ENCODE data around the gene GPR142.

GPR142 gene

DNA sequence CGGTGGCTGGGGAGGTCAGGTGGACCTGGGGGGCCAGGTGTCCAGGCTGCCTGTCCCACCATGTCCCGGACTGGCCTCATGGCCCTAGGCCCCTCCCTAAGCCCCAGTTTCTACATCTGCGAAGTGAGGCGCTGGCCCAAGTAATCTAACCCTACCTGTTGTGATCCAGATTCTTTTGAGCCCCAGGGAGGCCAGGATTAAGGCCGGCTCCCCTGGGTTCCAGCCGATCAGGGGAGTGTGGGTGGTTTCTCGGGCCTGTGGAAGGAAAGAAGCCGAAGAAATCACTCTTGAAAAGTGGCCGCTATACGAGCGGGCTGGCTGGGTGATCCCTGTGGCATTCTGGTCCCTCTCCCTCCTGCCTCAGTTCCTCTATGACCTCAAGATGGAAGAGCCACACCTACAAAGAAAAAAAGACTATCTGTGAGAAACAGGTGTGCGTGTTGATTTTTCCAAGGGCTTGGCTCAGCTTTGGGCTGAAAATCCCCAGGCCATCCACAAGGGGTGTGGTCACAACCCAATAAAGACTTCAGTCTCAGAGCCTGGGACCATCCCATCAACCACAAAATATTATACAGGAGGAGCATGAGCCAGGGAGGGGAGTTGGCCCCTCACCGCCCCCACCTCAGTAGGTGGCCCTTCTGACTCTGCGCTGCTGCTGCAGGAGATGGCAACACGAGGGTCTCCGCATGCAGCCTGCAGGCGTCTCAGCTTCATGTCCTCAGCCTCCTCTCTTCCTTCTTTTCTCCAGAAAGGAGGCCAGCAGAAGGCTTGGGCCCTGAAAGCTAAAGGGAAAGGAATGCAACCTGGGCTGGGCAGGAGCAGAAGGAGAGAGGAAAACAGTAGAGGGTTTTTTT is 20.3 kb downstream of the GPR142 start:
- TF ChIP-seq POLR2A (IDR thresholded peaks at IDR 0.05; ENCODE audit: low read length) = no peak
- TF ChIP-seq GATA1 (IDR thresholded peaks at IDR 0.05; ENCODE audit: low read depth, low read length) = no peak
- DNase-seq = no peak

DNA sequence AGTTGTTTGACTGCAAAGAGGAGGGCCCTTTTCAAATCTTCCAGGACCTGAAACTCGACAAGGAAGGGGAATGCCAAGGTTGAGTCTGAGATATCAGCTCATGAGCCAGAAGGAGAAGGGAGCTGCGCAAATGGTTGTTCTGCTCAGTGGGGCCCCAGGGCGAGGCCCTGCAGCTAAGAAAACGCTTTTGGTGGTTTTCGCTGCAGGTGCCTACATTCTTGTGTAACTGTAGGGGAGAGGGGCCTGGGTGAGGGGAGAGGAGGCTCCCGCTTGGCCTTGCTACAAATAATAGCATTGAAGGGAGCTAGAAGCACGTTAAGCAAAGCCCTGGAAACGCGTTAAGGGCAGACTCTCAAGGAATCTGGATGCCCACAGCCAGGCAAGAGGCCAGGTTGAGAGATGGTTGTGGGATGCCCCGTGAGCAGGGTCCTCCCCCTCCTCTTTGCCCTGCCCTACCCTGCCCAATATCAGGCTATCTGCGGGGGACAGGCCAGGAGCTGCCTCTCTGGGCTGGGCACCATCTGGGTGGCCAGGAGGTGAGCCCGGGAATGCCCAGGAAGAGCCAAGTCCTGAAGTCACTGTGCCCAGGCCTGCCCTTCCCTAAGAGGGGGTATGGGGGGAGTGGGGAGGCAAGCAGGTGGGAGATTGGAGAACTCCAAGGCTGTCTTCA is 21.9 kb downstream of the GPR142 start:
- TF ChIP-seq GATA1 (IDR thresholded peaks at IDR 0.05; ENCODE audit: low read depth, low read length) (no peak), POLR2A (IDR thresholded peaks at IDR 0.05; ENCODE audit: low read length) (no peak)
- DNase-seq = no peak

DNA sequence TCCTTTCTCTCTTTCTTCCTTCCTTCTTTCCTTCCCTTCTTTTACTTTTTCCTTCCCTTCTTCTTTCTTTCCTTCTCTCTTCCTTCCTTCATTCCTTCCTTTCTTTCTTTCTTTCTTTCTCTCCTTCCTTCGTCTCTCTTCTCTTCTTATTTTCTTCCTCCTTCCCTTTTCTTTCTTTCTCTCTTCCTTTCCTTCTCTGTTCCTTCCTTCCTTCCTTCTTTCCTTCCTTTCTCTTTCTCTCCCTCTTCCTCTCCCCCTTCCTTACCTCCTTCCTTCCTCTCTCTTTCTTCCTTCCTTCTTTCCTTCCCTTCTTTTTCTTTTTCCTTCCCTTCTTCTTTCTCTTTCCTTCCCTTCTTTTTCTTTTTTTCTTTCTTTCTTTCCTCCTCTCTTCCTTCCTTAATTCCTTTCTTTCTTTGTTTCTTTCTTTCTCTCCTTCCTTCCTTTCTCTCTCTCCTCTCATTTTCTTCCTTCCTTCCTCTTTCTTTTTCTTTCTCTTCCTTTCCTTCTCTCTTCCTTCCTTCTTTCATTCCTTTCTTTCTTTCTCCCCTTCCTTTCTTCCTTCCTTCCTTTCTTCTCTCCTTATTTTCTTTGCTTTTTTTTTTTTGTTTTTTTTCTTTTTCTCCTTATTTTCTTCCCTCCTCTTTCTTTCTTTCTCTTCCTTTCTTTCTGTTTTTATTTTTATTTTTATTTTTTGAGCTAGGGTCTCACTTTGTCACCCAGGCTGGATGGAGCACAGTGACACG is 22.8 kb downstream of the GPR142 start:
- TF ChIP-seq GATA1 (IDR thresholded peaks at IDR 0.05; ENCODE audit: low read depth, low read length) = no peak
- TF ChIP-seq POLR2A (IDR thresholded peaks at IDR 0.05; ENCODE audit: low read length) = no peak
- DNase-seq = no peak

DNA sequence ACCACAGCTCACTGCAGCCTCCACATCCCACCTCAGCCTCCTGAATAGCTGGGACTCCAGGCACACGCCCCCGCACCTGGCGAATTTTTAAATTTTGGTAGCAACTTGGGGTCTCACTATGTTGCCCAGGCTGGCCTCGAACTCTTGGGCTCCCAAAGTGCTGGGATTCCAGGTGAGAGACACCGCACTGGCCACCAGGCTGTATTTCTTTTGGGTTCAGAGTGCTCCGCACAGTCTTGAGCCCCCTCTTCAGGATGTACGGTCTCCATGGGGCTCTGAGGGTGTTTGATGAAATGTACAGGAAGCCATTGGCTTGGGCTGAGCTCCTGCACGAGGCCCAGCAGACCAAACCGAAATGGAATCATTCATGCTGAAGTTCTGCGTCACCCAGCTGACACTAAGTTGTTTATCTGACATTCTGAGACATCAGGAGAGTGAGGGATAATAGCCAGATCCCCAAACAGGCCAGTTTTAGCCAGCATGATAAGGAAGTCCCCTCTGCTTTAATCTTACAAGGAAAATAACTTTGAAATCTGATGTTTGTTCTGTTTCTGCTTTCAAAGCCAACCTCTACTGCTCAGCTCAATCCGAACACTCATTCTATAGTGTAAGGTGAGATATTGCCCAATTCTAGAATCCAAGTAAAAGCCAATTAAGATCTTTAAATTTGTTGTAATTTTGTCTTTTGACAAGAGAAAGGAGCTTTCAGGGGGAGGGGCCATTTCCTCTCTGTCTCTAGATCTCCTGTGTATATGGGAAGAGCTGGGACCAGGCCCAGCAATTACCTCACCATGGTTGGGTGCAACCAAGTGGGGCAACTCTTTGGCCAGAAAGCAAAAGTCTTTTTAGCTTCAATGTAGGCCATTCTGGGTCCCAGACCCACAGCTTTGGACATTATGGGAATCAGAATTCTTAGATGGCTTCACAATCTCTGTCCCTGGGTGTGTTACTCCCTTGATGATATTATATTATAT is 23.7 kb downstream of the GPR142 start:
- DNase-seq = no peak
- TF ChIP-seq POLR2A (IDR thresholded peaks at IDR 0.05; ENCODE audit: low read length) = no peak
- no peak for TF ChIP-seq GATA1 (IDR thresholded peaks at IDR 0.05; ENCODE audit: low read depth, low read length)

DNA sequence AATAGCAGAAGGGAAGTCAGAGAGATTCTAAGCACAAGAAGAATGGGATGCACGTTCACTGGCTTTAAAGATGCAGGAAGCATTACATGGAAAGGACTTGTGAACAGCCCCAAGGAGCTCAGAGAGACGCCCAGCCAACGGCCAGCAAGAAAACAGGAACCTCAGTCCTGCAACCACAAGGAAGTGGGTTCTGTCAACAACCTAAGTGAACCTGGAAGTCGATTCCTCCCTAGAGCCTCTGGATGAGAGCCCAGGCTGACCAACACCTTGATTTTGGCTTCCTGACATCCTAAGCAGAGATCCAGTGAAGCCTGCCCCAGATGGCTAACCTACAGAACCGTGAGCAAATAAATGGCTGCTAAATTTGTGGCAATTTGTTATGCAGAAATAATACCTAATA is 24.5 kb downstream of the GPR142 start:
- DNase-seq = no peak
- TF ChIP-seq GATA1 (IDR thresholded peaks at IDR 0.05; ENCODE audit: low read depth, low read length) (no peak), POLR2A (IDR thresholded peaks at IDR 0.05; ENCODE audit: low read length) (no peak)

DNA sequence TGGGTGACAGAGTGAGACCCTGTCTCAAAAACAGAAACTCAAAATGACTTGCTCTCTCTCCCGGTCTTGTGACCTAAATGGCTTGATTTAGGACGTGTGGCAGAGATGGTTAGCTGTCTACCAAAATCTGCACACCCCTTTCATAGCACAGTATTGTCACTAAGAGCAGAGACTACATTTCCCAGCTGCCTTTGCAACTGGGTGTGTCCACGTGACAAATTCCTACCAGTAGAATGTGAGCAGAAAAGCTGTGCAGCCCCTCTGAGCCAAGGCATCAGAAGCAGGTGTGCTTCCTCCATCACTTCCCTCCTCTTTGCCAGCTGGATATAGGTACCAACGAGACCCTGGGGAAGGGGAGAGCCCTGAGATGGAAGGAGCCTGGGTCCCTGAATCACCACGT is 25.5 kb downstream of the GPR142 start:
- TF ChIP-seq GATA1 (IDR thresholded peaks at IDR 0.05; ENCODE audit: low read depth, low read length) (no peak), POLR2A (IDR thresholded peaks at IDR 0.05; ENCODE audit: low read length) (no peak)
- no peak for DNase-seq

DNA sequence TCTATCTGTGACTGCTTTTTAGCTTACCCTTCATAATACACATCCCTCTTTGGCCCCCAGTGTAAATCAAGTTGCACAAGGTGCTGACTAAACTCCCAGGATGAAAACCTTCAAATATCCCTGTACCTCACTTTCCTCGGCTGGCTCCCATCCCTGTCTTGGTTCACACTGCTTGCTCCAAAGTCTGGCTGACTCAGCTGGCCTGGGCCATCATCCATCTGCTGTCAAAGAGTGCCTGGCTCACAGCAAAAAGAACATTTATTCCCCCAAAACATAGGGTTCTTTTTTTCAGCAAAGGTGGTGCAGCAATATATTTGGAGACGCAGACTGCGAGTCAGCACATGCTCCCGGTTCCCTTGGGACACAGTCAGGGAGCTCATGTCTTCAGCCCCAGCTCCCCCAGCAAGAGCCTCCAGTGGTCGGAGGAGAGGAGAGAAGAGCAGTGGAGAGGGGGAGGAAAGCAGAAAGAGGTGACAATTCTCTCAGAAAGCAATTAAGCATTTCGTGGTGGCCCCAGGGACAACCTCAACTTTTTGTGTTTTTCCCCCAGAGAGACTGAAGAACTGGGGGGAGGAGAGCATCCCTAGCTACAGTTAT is 26.1 kb downstream of the GPR142 start:
- no peak for DNase-seq
- TF ChIP-seq POLR2A (IDR thresholded peaks at IDR 0.05; ENCODE audit: low read length) (no peak), GATA1 (IDR thresholded peaks at IDR 0.05; ENCODE audit: low read depth, low read length) (no peak)

DNA sequence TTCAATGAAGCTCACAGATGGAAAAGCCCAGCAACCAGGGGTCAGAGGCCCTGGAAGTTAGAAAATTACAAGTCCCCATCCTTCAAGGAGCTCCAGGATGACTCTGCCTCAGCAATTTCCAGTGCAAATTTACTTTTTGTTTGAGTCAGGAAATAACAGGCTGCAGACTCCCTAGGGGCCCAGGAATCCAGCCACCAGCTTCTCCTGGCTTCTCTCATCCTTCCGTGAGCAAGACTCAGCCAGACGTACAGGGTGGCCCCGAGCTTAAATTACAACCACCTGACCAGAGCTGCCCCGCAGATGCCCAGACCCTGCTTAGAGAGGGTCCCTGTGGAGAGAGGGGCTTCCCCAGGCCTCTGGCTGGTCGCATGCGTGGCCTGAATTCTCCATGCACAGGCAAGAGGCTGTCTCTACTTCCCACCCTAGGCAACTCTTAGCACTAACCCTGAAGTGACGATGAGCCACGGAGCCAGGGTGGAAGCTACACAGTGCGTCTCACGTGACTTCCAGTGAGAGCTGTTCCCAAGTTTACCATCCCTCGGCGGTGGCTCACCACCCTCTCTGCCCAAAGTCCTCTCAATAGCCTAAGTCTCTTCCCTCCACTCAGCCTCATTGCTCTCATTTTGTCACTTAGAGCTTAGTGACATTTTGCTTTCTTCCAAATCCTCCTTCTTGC is 27.1 kb downstream of the GPR142 start:
- no peak for DNase-seq
- TF ChIP-seq GATA1 (IDR thresholded peaks at IDR 0.05; ENCODE audit: low read depth, low read length) (no peak), POLR2A (IDR thresholded peaks at IDR 0.05; ENCODE audit: low read length) (no peak)

DNA sequence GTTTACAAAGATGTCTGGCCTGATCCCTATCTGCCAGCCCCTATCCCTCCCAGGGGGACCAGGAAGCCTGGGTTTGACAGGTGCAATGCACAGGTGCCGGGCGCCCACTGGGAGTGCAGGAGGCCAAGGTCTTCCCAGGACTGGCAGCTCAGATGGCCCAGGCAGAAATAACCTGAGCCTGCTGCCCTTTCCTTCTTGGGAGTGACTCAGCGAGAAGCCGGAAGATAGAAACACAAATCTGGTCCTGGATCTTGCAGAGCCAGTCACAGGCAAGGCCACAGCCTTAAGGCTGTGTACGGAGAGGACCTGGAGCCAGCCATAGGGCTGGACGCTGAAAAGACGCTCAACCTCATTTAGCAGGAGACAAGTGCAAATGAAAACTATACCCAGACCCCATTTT is 27.7 kb downstream of the GPR142 start:
- no peak for TF ChIP-seq POLR2A (IDR thresholded peaks at IDR 0.05; ENCODE audit: low read length)
- TF ChIP-seq GATA1 (IDR thresholded peaks at IDR 0.05; ENCODE audit: low read depth, low read length) = no peak
- DNase-seq = no peak

DNA sequence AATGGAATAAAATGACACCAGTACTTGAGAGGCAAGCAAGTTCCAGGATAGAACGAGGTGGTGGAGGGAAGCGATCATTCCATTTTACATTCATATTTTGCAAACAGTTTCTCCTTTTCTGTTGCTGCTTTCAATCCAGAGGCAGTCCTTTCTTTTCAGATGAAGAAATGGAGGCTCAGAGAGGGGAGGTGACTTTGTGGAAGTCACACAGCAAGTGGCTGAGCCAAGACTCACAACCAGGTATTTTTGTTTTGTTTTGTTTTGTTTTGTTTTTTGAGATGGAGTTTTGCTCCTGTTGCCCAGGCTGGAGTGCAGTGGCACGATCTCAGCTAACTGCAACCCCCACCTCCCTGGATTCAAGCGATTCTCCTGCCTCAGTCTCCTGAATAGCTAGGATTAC is 29.3 kb downstream of the GPR142 start:
- TF ChIP-seq GATA1 (IDR thresholded peaks at IDR 0.05; ENCODE audit: low read depth, low read length) = no peak
- no peak for TF ChIP-seq POLR2A (IDR thresholded peaks at IDR 0.05; ENCODE audit: low read length)
- no peak for DNase-seq

DNA sequence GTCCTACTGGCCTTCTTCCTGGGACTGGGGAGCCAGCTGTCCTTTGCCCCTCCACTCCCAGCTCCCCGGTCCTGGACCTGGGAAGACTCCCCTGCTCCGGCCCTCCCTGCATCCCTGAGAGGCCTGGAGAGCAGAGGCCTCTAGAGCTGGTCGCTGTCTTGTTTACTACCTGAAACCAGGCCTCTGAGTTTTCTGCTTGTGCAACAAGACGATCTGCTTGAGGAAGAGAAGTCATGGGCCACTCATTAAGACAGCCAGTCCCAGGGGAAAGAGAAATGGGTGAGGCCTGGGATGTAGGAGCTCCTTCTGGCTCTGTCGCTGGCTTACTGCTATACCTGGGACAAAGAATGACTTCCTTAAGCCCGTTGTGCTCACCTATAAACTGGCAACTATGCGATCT is 34.7 kb downstream of the GPR142 start:
- TF ChIP-seq GATA1 (IDR thresholded peaks at IDR 0.05; ENCODE audit: low read depth, low read length) (no peak), POLR2A (IDR thresholded peaks at IDR 0.05; ENCODE audit: low read length) (no peak)
- DNase-seq = no peak

DNA sequence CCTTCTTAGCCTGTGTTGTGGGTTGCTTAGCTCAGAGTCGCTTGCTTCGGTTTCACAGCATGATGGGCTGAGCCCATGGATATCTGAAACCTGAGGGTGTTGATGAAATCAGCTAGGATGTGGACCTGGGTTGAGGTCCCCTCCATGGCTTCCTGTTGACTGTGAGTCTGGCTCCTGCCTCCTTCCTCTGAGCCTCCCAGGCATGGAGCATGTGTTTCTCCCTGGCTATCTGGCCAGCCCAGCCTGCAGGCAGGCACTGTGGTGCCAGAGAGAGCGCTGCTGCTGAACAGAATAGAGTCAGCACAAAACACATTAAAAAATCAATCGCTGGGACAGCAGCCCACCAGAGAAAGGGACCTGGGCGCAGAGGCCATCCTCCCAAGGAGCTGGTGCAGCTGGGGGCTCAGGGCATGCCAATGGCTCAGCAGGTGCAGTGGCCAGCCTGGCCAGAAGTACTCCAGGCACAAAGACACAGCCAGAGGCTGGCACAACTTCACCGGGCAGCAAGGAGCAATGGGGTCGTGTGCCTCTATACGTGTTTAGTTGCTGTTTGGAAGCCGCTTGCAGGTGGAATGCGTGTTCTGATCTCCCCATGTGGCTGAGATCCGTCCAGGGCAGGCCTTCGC is 36.3 kb downstream of the GPR142 start:
- TF ChIP-seq GATA1 (IDR thresholded peaks at IDR 0.05; ENCODE audit: low read depth, low read length) (no peak), POLR2A (IDR thresholded peaks at IDR 0.05; ENCODE audit: low read length) (no peak)
- DNase-seq = no peak
